ENCODE measurements around the gene SPTY2D1.

Gene SPTY2D1

GRCh38 chr11:18600915-18601569 is 33.1 kb downstream of the SPTY2D1 start:
- TF ChIP-seq CEBPB (IDR thresholded peaks at IDR 0.05), result no peak
- TF ChIP-seq REST (IDR thresholded peaks at IDR 0.05; ENCODE audit: low read depth), result no peak

- no peak for TF ChIP-seq CEBPB (IDR thresholded peaks at IDR 0.05)
- TF ChIP-seq TAF1 (IDR thresholded peaks at IDR 0.05; ENCODE audit: low read depth), result no peak
- no peak for TF ChIP-seq EP300 (IDR thresholded peaks at IDR 0.05; ENCODE audit: borderline replicate concordance)
- no peak for TF ChIP-seq NFIC (IDR thresholded peaks at IDR 0.05)
- TF ChIP-seq CREB1 (IDR thresholded peaks at IDR 0.05; ENCODE audit: low read depth), result no peak
- TF ChIP-seq ZBTB7A (IDR thresholded peaks at IDR 0.05; ENCODE audit: low read depth), result no peak
- TF ChIP-seq EGR1 (IDR thresholded peaks at IDR 0.05), result no peak
- no peak for TF ChIP-seq REST (IDR thresholded peaks at IDR 0.05; ENCODE audit: low read depth)
- no peak for TF ChIP-seq TCF12 (IDR thresholded peaks at IDR 0.05; ENCODE audit: low read depth)
These were observed 34.4 kb downstream of the SPTY2D1 start, which contains the start of gene MISFA for GRCh38 chr11:18599739-18600230. Gene MISFA (plus strand): TSS chr11:18599789. CDS start chr11:18599929, 140 bp downstream.

- no peak for TF ChIP-seq FOXM1 (IDR thresholded peaks at IDR 0.05; ENCODE audit: borderline replicate concordance, low read depth)
- no peak for TF ChIP-seq EGR1 (IDR thresholded peaks at IDR 0.05)
- TF ChIP-seq CEBPB (IDR thresholded peaks at IDR 0.05), result no peak
- no peak for TF ChIP-seq NFIC (IDR thresholded peaks at IDR 0.05)
- no peak for TF ChIP-seq TEAD4 (IDR thresholded peaks at IDR 0.05)
- no peak for TF ChIP-seq CREB1 (IDR thresholded peaks at IDR 0.05; ENCODE audit: low read depth)
- TF ChIP-seq REST (IDR thresholded peaks at IDR 0.05; ENCODE audit: low read depth), result no peak
- TF ChIP-seq TCF12 (IDR thresholded peaks at IDR 0.05; ENCODE audit: low read depth), result no peak
- no peak for TF ChIP-seq ZBTB7A (IDR thresholded peaks at IDR 0.05; ENCODE audit: low read depth)
- TF ChIP-seq MAX (IDR thresholded peaks at IDR 0.05), result no peak
These were observed 39.0 kb downstream of the SPTY2D1 start for GRCh38 chr11:18594999-18595749.

- TF ChIP-seq REST (IDR thresholded peaks at IDR 0.05; ENCODE audit: low read depth) (no peak), CREB1 (IDR thresholded peaks at IDR 0.05; ENCODE audit: low read depth) (no peak), TAF1 (IDR thresholded peaks at IDR 0.05; ENCODE audit: low read depth) (no peak), USF1 (IDR thresholded peaks at IDR 0.05) (no peak), NFIC (IDR thresholded peaks at IDR 0.05) (no peak), TEAD4 (IDR thresholded peaks at IDR 0.05) (no peak), MAX (IDR thresholded peaks at IDR 0.05) (no peak), TCF12 (IDR thresholded peaks at IDR 0.05; ENCODE audit: low read depth) (no peak), FOXM1 (IDR thresholded peaks at IDR 0.05; ENCODE audit: borderline replicate concordance, low read depth) (no peak), ZBTB7A (IDR thresholded peaks at IDR 0.05; ENCODE audit: low read depth) (no peak), CEBPB (IDR thresholded peaks at IDR 0.05) (no peak), EGR1 (IDR thresholded peaks at IDR 0.05) (no peak), EP300 (IDR thresholded peaks at IDR 0.05; ENCODE audit: borderline replicate concordance) (no peak), RAD21 (IDR thresholded peaks at IDR 0.05; ENCODE audit: low read depth) (no peak), YY1 (IDR thresholded peaks at IDR 0.05; ENCODE audit: low read depth) (no peak)
These were observed 43.6 kb downstream of the SPTY2D1 start for GRCh38 chr11:18590571-18590970.
